ENCODE measurements around the gene SERAC1. TPM values are rescaled to one million over a fixed set of nuclear protein-coding genes. Genes with fewer than 3 reads are reported as not detected.

The SERAC1 gene
- 6.8 and 10.6 TPM in 2 replicates for total RNA-seq

DNA sequence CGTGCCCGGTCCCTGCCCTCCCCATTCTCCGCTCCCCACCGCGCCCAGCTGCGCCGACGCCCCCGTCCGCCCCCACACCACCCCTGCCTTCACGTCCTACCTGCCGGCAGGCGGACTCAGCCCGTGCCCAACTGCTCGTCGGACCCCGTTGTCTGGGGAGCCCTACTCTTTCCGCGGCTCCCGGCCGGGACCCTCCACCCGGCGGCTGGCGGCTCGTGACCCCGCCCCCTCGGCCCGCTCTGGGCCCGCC lies at the start of gene SERAC1:
SERAC1 (minus strand) TSS at position 223 of the 250 bp plus-strand sequence. CDS start 9,899 bp downstream, outside the sequence.

Other genes starting within 250 kb of the SERAC1 start
- 21.6 and 38.6 TPM in 2 replicates for gene SYNJ2, start 186.4 kb downstream of the SERAC1 start, total RNA-seq
- 7.3 and 8.4 TPM in 2 replicates for gene GTF2H5, start 88 bp upstream of the SERAC1 start, total RNA-seq
- 75.8 and 107 TPM in 2 replicates for gene TULP4, start 144.2 kb upstream of the SERAC1 start, total RNA-seq

Measured in smooth muscle cell of bladder (primary cell).